H9 (cell line): ENCODE measurements around the gene ZNF664. TPM values are rescaled to one million over a fixed set of nuclear protein-coding genes. Genes with fewer than 3 reads are reported as not detected.

Source experiments
- DNase-seq: peaks from one replicate; pipeline ENCODE4 v3.0.0-alpha.2; 2017
- H2AFZ ChIP-seq: one replicate; pipeline ENCODE4 v1.6.1; 2013; ENCODE audit warnings: mild to moderate bottlenecking, low read length, control low read depth, moderate library complexity
- H2AK5ac ChIP-seq: 2 replicates; pipeline ENCODE4 v1.6.1; 2013; ENCODE audit warnings: low read length, control low read depth, mixed read lengths; ENCODE audit not compliant: insufficient read length
- H2BK120ac ChIP-seq: one replicate; pipeline ENCODE4 v1.6.1; 2013; ENCODE audit warnings: low read depth, mild to moderate bottlenecking, low read length, control low read depth, inconsistent platforms; ENCODE audit not compliant: poor library complexity, severe bottlenecking
- H2BK12ac ChIP-seq: 2 replicates; pipeline ENCODE4 v1.6.1; 2013; ENCODE audit warnings: low read length, control low read depth, mixed read lengths, low read depth; ENCODE audit not compliant: insufficient read length
- H2BK15ac ChIP-seq: 2 replicates; pipeline ENCODE4 v1.6.1; 2013; ENCODE audit warnings: low read depth, low read length, control low read depth
- H2BK20ac ChIP-seq: one replicate; pipeline ENCODE4 v1.6.1; 2013; ENCODE audit warnings: low read depth, mild to moderate bottlenecking, low read length, control low read depth, inconsistent platforms; ENCODE audit not compliant: poor library complexity, severe bottlenecking
- H2BK5ac ChIP-seq: 2 replicates; pipeline ENCODE4 v1.6.1; 2013; ENCODE audit warnings: low read length, control low read depth, mixed read lengths; ENCODE audit not compliant: insufficient read length
- H3K14ac ChIP-seq: 2 replicates; pipeline ENCODE4 v1.6.1; 2013; ENCODE audit warnings: low read length, control low read depth; ENCODE audit not compliant: insufficient read depth
- H3K18ac ChIP-seq: 2 replicates; pipeline ENCODE4 v1.6.1; 2013; ENCODE audit warnings: low read depth, mild to moderate bottlenecking, mixed read lengths, low read length, control low read depth; ENCODE audit not compliant: insufficient read length
- H3K23ac ChIP-seq: 2 replicates; pipeline ENCODE4 v1.6.1; 2013; ENCODE audit warnings: low read length, control low read depth, mixed read lengths, low read depth; ENCODE audit not compliant: insufficient read length
- H3K23me2 ChIP-seq: 2 replicates; pipeline ENCODE4 v1.6.1; 2013; ENCODE audit warnings: low read depth, mild to moderate bottlenecking, mixed read lengths, low read length, control low read depth; ENCODE audit not compliant: insufficient read length, poor library complexity, severe bottlenecking
- H3K27ac ChIP-seq: 2 replicates; pipeline ENCODE4 v1.5.1; 2013; ENCODE audit warnings: low read length, control low read depth, mixed read lengths, low read depth; ENCODE audit not compliant: insufficient read length
- H3K27me3 ChIP-seq: 2 replicates; pipeline ENCODE4 v1.6.1; 2013; ENCODE audit warnings: low read length, control low read depth, inconsistent platforms; ENCODE audit not compliant: insufficient read depth
- H3K4ac ChIP-seq: 2 replicates; pipeline ENCODE4 v1.6.1; 2013; ENCODE audit warnings: low read depth, mild to moderate bottlenecking, control low read depth, inconsistent platforms, low read length, moderate library complexity
- H3K4me1 ChIP-seq: 2 replicates; pipeline ENCODE4 v1.6.1; 2013; ENCODE audit warnings: low read length, control low read depth, inconsistent platforms; ENCODE audit not compliant: insufficient read depth
- H3K4me2 ChIP-seq: 2 replicates; pipeline ENCODE4 v1.6.1; 2013; ENCODE audit warnings: low read length, control low read depth, mixed read lengths; ENCODE audit not compliant: insufficient read length, insufficient read depth
- H3K56ac ChIP-seq: 2 replicates; pipeline ENCODE4 v1.6.1; 2013; ENCODE audit warnings: low read depth, mild to moderate bottlenecking, mixed read lengths, low read length, control low read depth; ENCODE audit not compliant: insufficient read length
- H3K79me1 ChIP-seq: 2 replicates; pipeline ENCODE4 v1.6.1; 2013; ENCODE audit warnings: low read depth, mild to moderate bottlenecking, moderate library complexity, low read length, control low read depth, inconsistent platforms; ENCODE audit not compliant: insufficient read depth, poor library complexity, severe bottlenecking
- H3K79me2 ChIP-seq: 2 replicates; pipeline ENCODE4 v1.6.1; 2013; ENCODE audit warnings: low read length, control low read depth, inconsistent platforms; ENCODE audit not compliant: insufficient read depth
- H3K9ac ChIP-seq: 2 replicates; pipeline ENCODE4 v1.6.1; 2013; ENCODE audit warnings: low read length, control low read depth, mixed read lengths; ENCODE audit not compliant: insufficient read length; ENCODE audit errors: extremely low read depth
- H3K9me3 ChIP-seq: one replicate; pipeline ENCODE4 v1.6.1; 2013; ENCODE audit warnings: low read depth, low read length, inconsistent platforms; ENCODE audit not compliant: control insufficient read depth
- H3T11ph ChIP-seq: one replicate; pipeline ENCODE4 v1.6.1; 2013; ENCODE audit warnings: mild to moderate bottlenecking, low read length, control low read depth, inconsistent platforms
- H4K20me1 ChIP-seq: one replicate; pipeline ENCODE4 v1.6.1; 2013; ENCODE audit not compliant: control insufficient read depth, insufficient read length, insufficient read depth
- H4K5ac ChIP-seq: 2 replicates; pipeline ENCODE4 v1.6.1; 2013; ENCODE audit warnings: low read depth, mild to moderate bottlenecking, mixed read lengths, low read length, control low read depth; ENCODE audit not compliant: insufficient read length
- H4K8ac ChIP-seq: replicated peaks from 2 replicates; pipeline ENCODE4 v1.6.1; 2013; ENCODE audit warnings: low read length, control low read depth, mixed read lengths, low read depth; ENCODE audit not compliant: insufficient read length
- H4K91ac ChIP-seq: 2 replicates; pipeline ENCODE4 v1.6.1; 2013; ENCODE audit warnings: low read depth, mild to moderate bottlenecking, moderate library complexity, mixed read lengths, low read length, control low read depth; ENCODE audit not compliant: insufficient read length
- H3K27ac Mint-ChIP-seq, 3 experiments: 2 replicates in 2 of 3; 3 replicates in 1 of 3; pipeline ENCODE4 v1.8.0; 2020 to 2021; ENCODE audit warnings: mixed read lengths in 3 of 3, mild to moderate bottlenecking in 1 of 3, moderate library complexity in 1 of 3
- H3K27me3 Mint-ChIP-seq: 2 replicates; pipeline ENCODE4 v1.8.0; 2021; ENCODE audit warnings: low read depth, mild to moderate bottlenecking, moderate library complexity, mixed read lengths
- H3K36me3 Mint-ChIP-seq, 3 experiments: 2 replicates in 2 of 3; 3 replicates in 1 of 3; pipeline ENCODE4 v1.8.0; 2020 to 2021; ENCODE audit warnings: low read depth in 3 of 3, mixed read lengths in 3 of 3; ENCODE audit not compliant: insufficient read depth in 1 of 3
- H3K4me1 Mint-ChIP-seq, 2 experiments: 2 replicates each; pipeline ENCODE4 v1.8.0; 2020; ENCODE audit warnings: mixed read lengths in 2 of 2
- H3K4me3 Mint-ChIP-seq, 2 experiments: 2 replicates in 1 of 2; 3 replicates in 1 of 2; pipeline ENCODE4 v1.8.0; 2020 to 2021; ENCODE audit warnings: mild to moderate bottlenecking in 2 of 2, mixed read lengths in 2 of 2, moderate library complexity in 1 of 2
- H3K9me3 Mint-ChIP-seq, 2 experiments: 2 replicates in 1 of 2; 3 replicates in 1 of 2; pipeline ENCODE4 v1.8.0; 2020; ENCODE audit warnings: mild to moderate bottlenecking in 2 of 2, mixed read lengths in 2 of 2, moderate library complexity in 1 of 2
- CTCF ChIP-seq: fragments of 200-600 bp; sonication (generic); conservative IDR thresholded peaks from 3 replicates; pipeline ENCODE4 v1.8.0; 2021; ENCODE audit warnings: antibody characterized with exemption, mild to moderate bottlenecking
- WGBS: extraction: QIAGEN DNeasy Blood & Tissue Kit; methylation state at CpG from one replicate; pipeline ENCODE4 v1.1.7; 2013; ENCODE audit warnings: missing lambda C conversion rate, low lambda C conversion rate, mixed read lengths; ENCODE audit not compliant: insufficient read length; ENCODE audit errors: extremely low coverage; 5-methylcytosine and 5-hydroxymethylcytosine counted together
- total RNA-seq: library from RNA; stranded (reverse); gene quantifications from 2 replicates; pipeline ENCODE4 v1.2.1, GENCODE V29; 2021

The ZNF664 gene
- total RNA-seq, 1 experiment from 2014 or later: 29.5 TPM

- H4K5ac ChIP-seq: no peak overlapping the region
- no peak overlapping the region for H3K56ac ChIP-seq
- no peak overlapping the region for H2BK5ac ChIP-seq
- H2BK12ac ChIP-seq: no peak overlapping the region
- H3K4me3 Mint-ChIP-seq: no peak overlapping the region
- no peaks in the 10 kb centered on the region for H3K4me1 ChIP-seq
- no peaks in the 10 kb centered on the region for H3K36me3 Mint-ChIP-seq
- no peak overlapping the region for H2AFZ ChIP-seq
- no peak overlapping the region for H2AK5ac ChIP-seq
- no peak for TF ChIP-seq CTCF
- peaks cover 97% of the 10 kb centered on the region for H3K27me3 Mint-ChIP-seq
- no peaks in the 10 kb centered on the region for H4K20me1 ChIP-seq
- no peak overlapping the region for H4K91ac ChIP-seq
- no peak overlapping the region for H3K4ac ChIP-seq
- no peak overlapping the region for H3K14ac ChIP-seq
- H3K9me3 Mint-ChIP-seq: no peaks in the 10 kb centered on the region
- no peak overlapping the region for H3K27ac ChIP-seq
- DNase-seq: no peak
- no peaks in the 10 kb centered on the region for H3K79me2 ChIP-seq
- H3K4me1 Mint-ChIP-seq: peaks cover 0 to 4% of the 10 kb centered on the region in 2 experiments; a peak in 2 of 4 replicates
- no peaks in the 10 kb centered on the region; the same call in 1 of the 2 replicates for H3K27me3 ChIP-seq
- H2BK120ac ChIP-seq: no peak overlapping the region
- H3K18ac ChIP-seq: no peak overlapping the region
- no peak overlapping the region for H2BK15ac ChIP-seq
- no peaks in the 10 kb centered on the region for H3K79me1 ChIP-seq
- no peak overlapping the region for H4K8ac ChIP-seq
- no peak overlapping the region for H3K23ac ChIP-seq
- no peaks in the 10 kb centered on the region for H3K23me2 ChIP-seq
- no peak overlapping the region for H2BK20ac ChIP-seq
- WGBS: no CpG with 5 or more reads among the region's 11 CpGs
- no peaks in the 10 kb centered on the region for H3K9me3 ChIP-seq
- H3K4me2 ChIP-seq: no peak overlapping the region
- H3K27ac Mint-ChIP-seq: peak overlapping the region in 1 of 3 experiments; percentile 36; a peak in 1 of 7 replicates
- no peak overlapping the region for H3K9ac ChIP-seq
- H3T11ph ChIP-seq: no peak overlapping the region
Measured at GRCh38 chr12:123934016-123934620, 38.9 kb upstream of the ZNF664 start.
